Hepatocyte (in vitro differentiated cells): Measurements from ENCODE around the gene MACROD2. TPM values are rescaled to one million over a fixed set of nuclear protein-coding genes. Genes with fewer than 3 reads are reported as not detected.

ENCODE experiments used
- DNase-seq: peaks from one replicate; pipeline ENCODE4 v3.0.0-alpha.2; 2016; ENCODE audit warnings: low spot score
- H2AFZ ChIP-seq: fragments of 200-600 bp; sonication (generic); 2 replicates; pipeline ENCODE4 v1.6.0; 2016; ENCODE audit warnings: antibody characterized with exemption, mild to moderate bottlenecking
- H3K27ac ChIP-seq: fragments of 200-600 bp; sonication (generic); 2 replicates; pipeline ENCODE4 v1.5.1; 2016; ENCODE audit warnings: mild to moderate bottlenecking
- H3K27me3 ChIP-seq: fragments of 200-600 bp; sonication (generic); 2 replicates; pipeline ENCODE4 v1.6.1; 2016
- H3K36me3 ChIP-seq: fragments of 200-600 bp; sonication (generic); replicated peaks from 2 replicates; pipeline ENCODE4 v1.5.1; 2016; ENCODE audit warnings: low read depth; ENCODE audit not compliant: insufficient read depth
- H3K4me1 ChIP-seq: fragments of 200-600 bp; sonication (generic); 2 replicates; pipeline ENCODE4 v1.5.1; 2016; ENCODE audit warnings: mild to moderate bottlenecking, moderate library complexity; ENCODE audit not compliant: insufficient read depth
- H3K4me2 ChIP-seq: fragments of 200-600 bp; sonication (generic); 2 replicates; pipeline ENCODE4 v1.6.0; 2016
- H3K4me3 ChIP-seq: fragments of 200-600 bp; sonication (generic); 2 replicates; pipeline ENCODE4 v1.5.1; 2016; ENCODE audit warnings: mild to moderate bottlenecking
- H3K79me2 ChIP-seq: fragments of 200-600 bp; sonication (generic); 2 replicates; pipeline ENCODE4 v1.6.0; 2017; ENCODE audit warnings: mild to moderate bottlenecking
- H3K9me2 ChIP-seq: fragments of 200-600 bp; sonication (generic); replicated peaks from 2 replicates; pipeline ENCODE4 v1.6.0; 2017; ENCODE audit warnings: mild to moderate bottlenecking; ENCODE audit not compliant: insufficient read depth
- H3K9me3 ChIP-seq: fragments of 200-600 bp; sonication (generic); 2 replicates; pipeline ENCODE4 v1.5.1; 2016; ENCODE audit warnings: low read depth, mild to moderate bottlenecking
- H4K20me1 ChIP-seq: fragments of 200-600 bp; sonication (generic); 2 replicates; pipeline ENCODE4 v1.6.0; 2016; ENCODE audit warnings: mild to moderate bottlenecking; ENCODE audit not compliant: insufficient read depth, poor library complexity, severe bottlenecking
- EZH2 ChIP-seq: fragments of 200-600 bp; sonication (generic); IDR thresholded peaks from 2 replicates; pipeline ENCODE4 v1.6.1; 2016; ENCODE audit warnings: antibody characterized with exemption, mild to moderate bottlenecking, borderline replicate concordance
- EZH2phosphoT487 ChIP-seq: fragments of 200-600 bp; sonication (generic); IDR thresholded peaks from one replicate; pipeline ENCODE4 v1.6.1; 2018; ENCODE audit warnings: antibody characterized with exemption, mild to moderate bottlenecking, low read depth, moderate library complexity; ENCODE audit not compliant: unreplicated experiment, severe bottlenecking
- WGBS: methylation state at CpG from one replicate; pipeline ENCODE4 v1.1.6; 2016; ENCODE audit warnings: low lambda C conversion rate; ENCODE audit errors: missing lambda C conversion rate; 5-methylcytosine and 5-hydroxymethylcytosine counted together
- polyA plus RNA-seq: library from polyadenylated mRNA; unstranded; fragments of >200 nt; fragmentation: Nextera tagmentation; extraction: Ambion mirVana; gene quantifications from 2 replicates; pipeline ENCODE4 v1.2.1, GENCODE V29; 2016
- total RNA-seq: library from RNA; depleted of rRNA; stranded (reverse); fragments of >200 nt; gene quantifications from 2 replicates; pipeline ENCODE4 v1.2.3, GENCODE V29; 2014
- TF ChIP-seq, protein P1 (sequence below): fragments of 200-600 bp; sonication (generic); IDR thresholded peaks from 2 replicates; pipeline ENCODE4 v1.5.1; 2016; ENCODE audit warnings: antibody characterized with exemption, mild to moderate bottlenecking; ENCODE audit not compliant: poor library complexity

MACROD2 gene
- total and polyA plus RNA-seq, 2 experiments from 2014 or later = 2.4 to 3.1 TPM

- Histone ChIP-seq H3K9me2 (no peaks in the 10 kb centered on the region), H3K27ac (no peak overlapping the region), H3K36me3 (no peaks in the 10 kb centered on the region), H4K20me1 (no peaks in the 10 kb centered on the region), H2AFZ (no peak overlapping the region), H3K9me3 (no peaks in the 10 kb centered on the region), H3K4me3 (no peak overlapping the region), H3K4me1 (peaks cover 6% of the 10 kb centered on the region), H3K79me2 (no peaks in the 10 kb centered on the region), H3K27me3 (no peaks in the 10 kb centered on the region), H3K4me2 (no peak overlapping the region)
- WGBS = 83% methylated on average over 2 of the region's 2 CpGs
- TF ChIP-seq EZH2phosphoT487 (no peak), EZH2 (no peak)
- TF ChIP-seq, protein P1, sequence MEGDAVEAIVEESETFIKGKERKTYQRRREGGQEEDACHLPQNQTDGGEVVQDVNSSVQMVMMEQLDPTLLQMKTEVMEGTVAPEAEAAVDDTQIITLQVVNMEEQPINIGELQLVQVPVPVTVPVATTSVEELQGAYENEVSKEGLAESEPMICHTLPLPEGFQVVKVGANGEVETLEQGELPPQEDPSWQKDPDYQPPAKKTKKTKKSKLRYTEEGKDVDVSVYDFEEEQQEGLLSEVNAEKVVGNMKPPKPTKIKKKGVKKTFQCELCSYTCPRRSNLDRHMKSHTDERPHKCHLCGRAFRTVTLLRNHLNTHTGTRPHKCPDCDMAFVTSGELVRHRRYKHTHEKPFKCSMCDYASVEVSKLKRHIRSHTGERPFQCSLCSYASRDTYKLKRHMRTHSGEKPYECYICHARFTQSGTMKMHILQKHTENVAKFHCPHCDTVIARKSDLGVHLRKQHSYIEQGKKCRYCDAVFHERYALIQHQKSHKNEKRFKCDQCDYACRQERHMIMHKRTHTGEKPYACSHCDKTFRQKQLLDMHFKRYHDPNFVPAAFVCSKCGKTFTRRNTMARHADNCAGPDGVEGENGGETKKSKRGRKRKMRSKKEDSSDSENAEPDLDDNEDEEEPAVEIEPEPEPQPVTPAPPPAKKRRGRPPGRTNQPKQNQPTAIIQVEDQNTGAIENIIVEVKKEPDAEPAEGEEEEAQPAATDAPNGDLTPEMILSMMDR = no peak
- DNase-seq = no peak
Measured at GRCh38 chr20:14569641-14570040, 574.3 kb downstream of the MACROD2 start.

- H3K4me1 ChIP-seq = peaks cover 6% of the 10 kb centered on the region
- no peak overlapping the region for H3K4me3 ChIP-seq
- H3K79me2 ChIP-seq = no peaks in the 10 kb centered on the region
- no peaks in the 10 kb centered on the region for H3K9me2 ChIP-seq
- WGBS = 58% methylated on average over 2 of the region's 2 CpGs
- H3K27me3 ChIP-seq = no peaks in the 10 kb centered on the region
- DNase-seq = no peak
- H2AFZ ChIP-seq = no peak overlapping the region
- no peaks in the 10 kb centered on the region for H3K9me3 ChIP-seq
- no peak overlapping the region for H3K27ac ChIP-seq
- no peaks in the 10 kb centered on the region for H3K36me3 ChIP-seq
- no peak for TF ChIP-seq EZH2
- TF ChIP-seq, protein P1 = no peak
- no peak for TF ChIP-seq EZH2phosphoT487
- no peak overlapping the region for H3K4me2 ChIP-seq
- H4K20me1 ChIP-seq = no peaks in the 10 kb centered on the region
Measured at GRCh38 chr20:14570811-14571210, 575.5 kb downstream of the MACROD2 start.

- TF ChIP-seq EZH2 (no peak), EZH2phosphoT487 (no peak)
- TF ChIP-seq, protein P1 = no peak
- Histone ChIP-seq H4K20me1 (no peaks in the 10 kb centered on the region), H3K27ac (no peak overlapping the region), H3K27me3 (no peaks in the 10 kb centered on the region), H3K4me3 (no peak overlapping the region), H3K9me2 (no peaks in the 10 kb centered on the region), H3K79me2 (no peaks in the 10 kb centered on the region), H2AFZ (no peak overlapping the region), H3K4me2 (no peak overlapping the region), H3K9me3 (no peaks in the 10 kb centered on the region), H3K4me1 (no peaks in the 10 kb centered on the region), H3K36me3 (no peaks in the 10 kb centered on the region)
- DNase-seq = no peak
- WGBS = 84% methylated on average over 3 of the region's 3 CpGs
Measured at GRCh38 chr20:14573676-14574075, 578.4 kb downstream of the MACROD2 start.
